OCI-M2 (cell line): Measurements from ENCODE around the gene PTRH1.
"Not testable (repeated sequence)": the region's sequence is repeated elsewhere in the genome, so short reads cannot be mapped to it uniquely, and the experiment has no call there.

Experiments
- DNase-seq: peaks from one replicate; lab custom pipeline; 2025; ENCODE audit not compliant: unreplicated experiment; lab: John Stamatoyannopoulos, UW

PTRH1 gene, protein sequence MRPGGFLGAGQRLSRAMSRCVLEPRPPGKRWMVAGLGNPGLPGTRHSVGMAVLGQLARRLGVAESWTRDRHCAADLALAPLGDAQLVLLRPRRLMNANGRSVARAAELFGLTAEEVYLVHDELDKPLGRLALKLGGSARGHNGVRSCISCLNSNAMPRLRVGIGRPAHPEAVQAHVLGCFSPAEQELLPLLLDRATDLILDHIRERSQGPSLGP

DNA sequence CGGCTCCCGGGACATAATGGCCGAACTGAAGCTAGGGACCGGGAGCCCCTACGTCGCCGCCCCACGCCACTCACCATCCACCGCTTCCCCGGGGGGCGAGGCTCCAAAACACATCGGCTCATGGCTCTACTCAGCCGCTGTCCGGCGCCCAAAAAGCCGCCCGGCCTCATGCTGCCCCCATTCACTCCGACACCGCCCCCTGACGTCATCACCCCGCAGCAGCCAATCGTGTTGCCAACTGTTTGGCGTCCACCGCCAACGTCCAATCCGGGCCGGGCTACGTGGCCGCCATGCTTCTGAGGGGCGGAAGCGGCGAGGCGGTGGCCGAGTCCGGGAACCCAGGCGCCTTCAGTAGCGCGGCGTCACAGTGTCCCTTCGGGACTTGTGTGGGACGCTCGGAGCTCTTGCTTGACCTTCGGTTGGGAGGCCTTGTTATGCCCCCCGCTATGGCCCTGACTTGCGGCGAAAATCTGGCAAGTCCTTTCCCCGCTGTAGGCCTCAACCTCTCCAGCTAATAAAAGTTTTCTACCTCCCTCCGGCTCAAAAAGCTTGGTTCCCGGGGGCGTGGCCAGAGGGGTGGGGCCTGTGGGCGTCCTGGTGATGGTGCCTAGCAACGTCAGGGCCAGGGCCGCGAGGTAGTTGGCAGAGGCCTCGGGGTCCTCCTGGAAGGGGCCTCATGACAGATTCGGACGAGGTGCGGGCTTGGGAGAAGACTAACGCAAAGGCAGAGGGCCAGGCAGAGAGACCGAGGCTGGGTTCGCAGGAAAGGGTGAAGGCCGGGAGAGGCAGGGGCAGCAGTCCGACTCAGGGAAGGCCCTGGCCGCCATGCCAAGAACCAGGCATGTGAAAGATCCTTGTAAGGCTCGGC is at the start of gene PTRH1, which contains the start of gene TTC16:
Gene PTRH1, minus strand, starts transcription at position 194 of the 868 bp plus-strand sequence. Its CDS starts 24 bp downstream, at position 170.
Gene TTC16, plus strand, starts transcription at position 610 of the 868 bp plus-strand sequence. Its CDS starts 67 bp downstream, at position 677.
- DNase-seq, result peak; percentile 29

DNA sequence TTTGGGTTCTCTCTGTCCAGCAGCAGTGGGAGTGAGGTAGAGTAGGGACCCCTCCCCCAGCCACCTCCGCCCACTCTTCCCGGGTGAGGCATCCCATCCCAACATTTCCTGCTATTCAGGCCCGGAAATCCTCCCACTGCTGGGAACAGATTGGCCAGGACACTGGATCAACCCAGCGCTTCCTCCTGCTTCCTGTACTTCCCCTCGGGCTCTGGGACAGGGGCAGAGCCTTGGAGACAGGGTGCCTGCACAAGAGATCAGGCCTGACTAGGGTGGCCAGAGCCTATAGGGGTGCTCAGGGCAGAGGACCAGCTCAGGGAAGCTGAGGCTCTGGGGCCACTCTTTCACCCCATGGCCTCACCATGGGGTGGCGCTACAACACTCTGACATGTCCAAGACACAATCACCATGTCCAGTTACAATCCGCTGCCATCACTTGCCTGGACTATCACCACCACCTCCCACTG is 48.5 kb upstream of the PTRH1 start:
- DNase-seq, result no peak

DNA sequence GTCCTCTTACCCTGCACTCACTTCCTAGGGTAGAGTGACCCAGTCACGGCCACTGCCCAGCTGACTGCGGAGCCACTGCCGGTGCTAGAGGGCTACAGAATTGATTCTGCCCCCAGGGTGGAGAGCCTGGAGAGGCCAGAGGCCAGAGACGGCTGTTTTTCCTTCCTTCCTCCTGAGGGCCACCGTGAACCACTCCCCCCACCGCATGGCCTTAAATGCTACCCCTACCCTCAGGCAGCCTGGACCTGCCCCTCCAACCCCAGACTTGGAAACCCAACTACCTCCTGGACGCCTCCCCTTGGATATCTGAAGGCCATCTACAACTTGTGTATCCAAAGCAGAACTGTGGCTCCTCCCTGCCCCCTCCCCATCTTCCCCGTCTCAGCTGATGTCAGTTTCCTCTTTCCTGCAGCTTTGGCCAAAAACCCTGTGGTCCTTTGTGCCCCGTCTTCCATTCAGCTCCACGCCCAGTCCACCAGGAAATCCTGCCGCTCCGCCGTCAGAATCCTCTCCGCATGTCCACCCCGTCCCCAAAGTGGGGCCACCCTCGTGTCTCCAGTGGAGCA is 46.7 kb upstream of the PTRH1 start:
- no peak for DNase-seq

DNA sequence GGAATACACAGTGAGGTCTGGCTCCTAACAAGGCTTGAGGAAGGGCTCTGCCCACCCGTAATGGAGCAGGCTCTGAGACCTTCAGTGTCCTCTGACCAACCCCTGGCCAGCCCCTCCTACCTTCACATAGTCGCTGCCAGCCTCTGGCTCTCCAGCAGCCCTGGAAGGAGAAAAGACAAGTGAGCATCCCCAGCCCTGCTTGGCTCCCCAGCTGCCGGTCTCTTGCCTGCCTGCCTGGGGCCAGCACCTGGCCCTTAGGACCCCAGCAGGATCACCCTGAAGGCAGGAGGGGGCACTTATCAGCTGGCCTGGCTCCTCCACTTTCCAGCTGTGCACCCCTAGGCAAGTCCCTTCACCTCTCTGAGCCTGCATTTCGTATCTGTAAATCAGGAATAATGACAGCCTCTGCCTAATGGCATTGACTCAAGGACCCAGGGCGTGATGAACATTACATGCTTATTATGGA is 46.1 kb upstream of the PTRH1 start:
- DNase-seq, result no peak

DNA sequence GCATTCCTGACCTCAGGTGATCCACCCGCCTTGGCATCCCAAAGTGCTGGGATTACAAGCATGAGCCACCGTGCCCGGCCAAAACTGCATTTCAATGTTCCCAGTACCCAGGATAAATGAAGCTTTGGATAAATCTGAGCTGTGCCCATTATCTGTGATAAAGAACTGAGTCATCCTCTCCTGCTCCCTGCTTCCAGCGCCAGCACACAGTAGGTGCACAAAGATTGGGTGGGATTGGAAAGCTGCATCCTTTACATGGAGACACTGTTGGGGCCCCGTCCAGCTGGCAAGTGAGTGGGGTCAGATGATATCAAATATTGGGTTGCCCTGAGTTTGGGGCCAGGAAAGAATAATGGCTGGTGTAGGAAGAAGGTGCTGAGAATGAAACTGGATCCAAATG is 45.6 kb upstream of the PTRH1 start:
- no peak for DNase-seq

DNA sequence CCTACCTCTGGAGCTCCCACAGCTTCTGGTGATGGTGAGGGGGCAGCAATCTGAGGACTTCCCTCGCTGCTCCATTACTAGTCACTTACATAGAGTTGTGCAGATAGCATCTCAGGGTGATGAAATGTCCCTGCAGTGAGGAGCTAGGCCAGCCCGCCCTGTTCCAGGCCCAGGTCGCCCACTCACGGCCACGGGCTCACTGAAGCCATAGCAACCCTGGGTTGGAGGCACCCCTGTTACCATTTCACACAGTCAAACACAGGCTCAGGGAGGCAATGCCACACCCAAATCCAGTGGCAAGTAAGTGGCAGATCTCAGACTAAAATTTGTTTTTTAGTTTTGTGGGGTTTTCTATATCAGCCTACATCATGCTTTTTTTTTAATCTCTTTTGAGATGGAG is 43.4 kb upstream of the PTRH1 start:
- no peak for DNase-seq

DNA sequence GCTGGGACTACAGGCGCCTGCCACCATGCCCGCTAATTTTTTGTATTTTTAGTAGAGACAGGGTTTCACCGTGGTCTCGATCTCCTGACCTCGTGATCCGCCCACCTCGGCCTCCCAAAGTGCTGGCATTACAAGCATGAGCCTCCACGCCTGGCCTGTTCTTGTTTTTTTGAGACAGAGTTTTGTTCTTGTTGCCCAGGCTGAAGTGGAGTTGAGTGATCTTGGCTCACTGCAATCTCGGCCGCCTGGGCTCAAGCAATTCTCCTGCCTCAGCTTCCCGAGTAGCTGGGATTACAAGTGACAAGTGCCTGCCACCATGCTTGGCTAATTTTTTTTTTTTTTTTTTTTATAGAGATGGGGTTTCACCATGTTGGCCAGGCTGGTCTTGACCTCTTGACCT is 41.3 kb upstream of the PTRH1 start:
- not testable (repeated sequence) for DNase-seq

DNA sequence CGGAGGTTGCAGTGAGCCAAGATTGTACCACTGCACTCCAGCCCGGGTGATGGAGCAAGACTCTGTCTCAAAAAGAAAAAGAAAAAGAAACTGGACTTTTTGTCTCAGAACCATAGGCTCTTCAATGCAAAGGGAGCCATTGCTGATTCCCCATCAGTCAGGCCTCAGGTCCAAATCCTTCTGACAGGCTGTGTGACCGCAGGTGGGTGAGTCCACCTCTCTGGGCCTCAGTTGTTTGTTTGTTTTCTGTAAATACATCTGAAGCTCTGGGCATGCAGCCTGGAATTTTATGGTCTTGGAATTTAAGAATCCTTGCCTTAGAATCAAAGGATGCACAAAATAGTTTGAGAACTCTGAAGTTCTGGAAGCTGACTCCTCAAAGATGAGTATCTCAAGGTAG is 40.8 kb upstream of the PTRH1 start:
- DNase-seq, result no peak

DNA sequence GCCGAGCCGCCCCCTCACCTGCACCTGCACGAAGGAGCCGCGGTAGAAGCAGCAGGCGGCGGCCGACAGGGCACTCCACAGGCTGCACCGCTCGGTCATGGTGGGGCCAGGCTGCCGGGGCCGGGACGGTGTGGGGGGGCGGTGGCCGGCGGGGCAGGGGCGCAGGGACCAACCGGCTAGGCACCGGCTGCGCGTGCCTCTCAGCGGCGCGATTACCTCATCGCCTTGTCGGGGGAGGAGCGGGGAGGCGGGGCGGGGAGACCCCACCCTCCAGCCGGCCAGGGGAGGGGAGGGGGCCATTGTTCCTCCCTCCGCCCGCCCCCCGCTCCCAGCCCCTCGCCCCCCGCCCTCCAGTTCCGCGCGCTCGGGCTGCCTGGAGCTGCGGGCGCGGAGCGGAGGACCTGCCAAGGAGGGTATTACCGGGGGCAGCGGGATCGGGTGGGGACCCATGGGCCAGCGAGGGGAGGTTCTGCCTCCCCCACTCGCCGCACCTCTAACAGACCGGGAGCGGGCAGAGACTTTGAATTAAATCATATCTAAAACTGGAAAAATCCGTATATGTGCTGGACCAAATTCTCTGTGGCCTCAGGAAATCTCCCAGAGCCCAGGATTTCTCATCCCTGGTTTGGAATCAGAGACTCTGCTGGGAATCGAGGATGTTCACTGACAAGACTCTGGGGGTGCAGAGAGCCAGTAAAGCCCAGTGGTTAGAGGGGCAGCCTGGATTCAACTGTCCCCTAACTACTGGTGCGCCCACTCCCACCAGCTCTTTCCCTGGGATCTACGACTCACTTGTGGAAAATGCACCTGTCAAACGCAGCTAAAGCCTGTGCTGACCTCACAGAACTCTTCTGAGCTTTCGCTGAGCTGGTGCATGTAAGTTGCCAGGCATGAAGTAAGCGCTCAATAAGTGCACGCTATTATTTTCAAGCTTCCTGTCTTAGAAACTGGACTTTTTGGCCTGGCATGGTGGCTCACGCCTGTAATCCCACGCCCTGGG is 39.9 kb upstream of the PTRH1 start:
- DNase-seq, result no peak

DNA sequence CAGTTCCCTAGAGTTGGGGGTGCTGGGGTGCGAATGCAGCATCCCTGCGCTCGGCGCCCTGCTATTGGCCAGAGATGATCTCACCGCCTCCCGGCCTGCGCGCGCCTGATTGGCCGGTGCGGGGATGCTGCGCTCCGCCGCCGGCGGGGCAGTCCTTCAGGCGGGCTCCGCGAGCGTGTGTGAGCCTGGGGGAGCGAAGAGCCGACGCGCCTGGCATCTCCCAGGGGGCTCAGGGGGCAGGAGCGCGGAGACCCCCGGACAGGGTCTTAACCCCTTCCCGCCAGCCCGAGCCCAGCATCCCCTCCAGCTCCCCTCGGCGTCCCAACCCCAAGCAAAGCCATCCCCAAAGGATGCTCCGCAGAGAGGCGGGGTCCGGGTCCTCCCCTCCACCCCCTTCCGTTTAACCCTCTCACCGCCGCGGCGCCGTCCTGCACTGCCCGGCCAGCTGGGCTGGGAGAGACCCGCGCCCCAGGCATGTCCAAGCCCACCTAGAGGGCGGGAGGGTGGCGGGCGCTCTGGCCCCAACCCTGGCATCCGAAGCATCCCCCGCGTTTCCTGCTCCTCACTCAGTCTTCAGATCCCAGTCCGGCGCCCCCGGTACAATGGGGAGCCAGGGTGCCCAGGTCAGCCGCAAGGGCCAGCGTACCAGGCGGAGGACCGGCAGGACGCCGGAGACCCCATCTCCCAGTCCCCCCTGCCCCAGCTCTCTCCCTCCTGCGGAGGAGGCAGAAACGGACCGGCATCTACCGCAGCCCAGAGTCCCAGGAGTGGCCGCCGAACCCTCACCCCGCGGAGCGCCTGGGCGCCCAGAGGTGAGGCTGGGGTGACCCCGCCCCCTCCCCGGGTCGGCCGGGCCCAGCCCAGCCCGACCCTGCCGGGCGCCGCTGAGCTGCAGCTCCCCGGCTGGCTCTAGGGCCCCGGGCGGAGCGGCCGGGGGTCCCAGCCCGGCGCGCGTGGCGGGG is 38.9 kb upstream of the PTRH1 start:
- DNase-seq, result no peak

DNA sequence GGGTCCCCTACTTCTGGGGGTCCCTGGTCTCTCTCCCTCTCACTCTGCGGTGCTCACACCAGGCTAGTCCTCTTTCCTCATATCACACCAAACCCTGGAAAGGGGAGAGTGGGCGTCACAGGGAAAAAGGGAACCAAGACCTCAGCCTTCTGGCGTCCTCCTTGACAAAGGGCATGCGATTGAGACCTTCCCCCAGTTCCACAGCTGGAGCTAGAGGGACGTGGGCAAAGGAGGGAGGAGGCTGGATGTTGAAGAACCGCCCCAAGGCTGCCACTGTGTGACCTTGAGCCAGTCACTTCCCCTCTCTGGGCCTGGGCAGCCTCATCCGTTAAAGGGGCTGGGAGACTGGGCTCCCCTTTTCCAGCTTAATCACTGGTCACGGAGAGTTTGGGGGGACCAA is 38.2 kb upstream of the PTRH1 start:
- DNase-seq, result no peak

DNA sequence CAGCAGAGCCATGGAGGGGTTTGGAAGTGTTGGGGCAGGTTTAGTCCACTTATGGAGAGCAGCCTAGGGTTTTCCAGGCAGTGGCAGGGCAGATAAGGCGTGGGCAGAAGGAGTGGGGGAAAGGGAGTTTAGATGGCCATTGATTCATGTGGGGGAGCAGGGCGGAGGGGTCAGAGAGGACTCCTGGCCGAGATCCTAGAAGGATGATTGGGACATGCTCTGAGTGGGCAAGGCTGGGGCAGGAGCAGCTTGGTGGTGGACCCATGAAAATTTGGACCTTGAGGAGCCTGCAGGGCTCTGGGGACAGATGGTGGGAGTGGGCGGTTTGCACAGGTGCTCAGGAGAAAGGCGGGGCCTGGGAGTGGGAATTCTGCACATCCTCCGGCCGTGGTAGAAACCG is 37.7 kb upstream of the PTRH1 start:
- no peak for DNase-seq

DNA sequence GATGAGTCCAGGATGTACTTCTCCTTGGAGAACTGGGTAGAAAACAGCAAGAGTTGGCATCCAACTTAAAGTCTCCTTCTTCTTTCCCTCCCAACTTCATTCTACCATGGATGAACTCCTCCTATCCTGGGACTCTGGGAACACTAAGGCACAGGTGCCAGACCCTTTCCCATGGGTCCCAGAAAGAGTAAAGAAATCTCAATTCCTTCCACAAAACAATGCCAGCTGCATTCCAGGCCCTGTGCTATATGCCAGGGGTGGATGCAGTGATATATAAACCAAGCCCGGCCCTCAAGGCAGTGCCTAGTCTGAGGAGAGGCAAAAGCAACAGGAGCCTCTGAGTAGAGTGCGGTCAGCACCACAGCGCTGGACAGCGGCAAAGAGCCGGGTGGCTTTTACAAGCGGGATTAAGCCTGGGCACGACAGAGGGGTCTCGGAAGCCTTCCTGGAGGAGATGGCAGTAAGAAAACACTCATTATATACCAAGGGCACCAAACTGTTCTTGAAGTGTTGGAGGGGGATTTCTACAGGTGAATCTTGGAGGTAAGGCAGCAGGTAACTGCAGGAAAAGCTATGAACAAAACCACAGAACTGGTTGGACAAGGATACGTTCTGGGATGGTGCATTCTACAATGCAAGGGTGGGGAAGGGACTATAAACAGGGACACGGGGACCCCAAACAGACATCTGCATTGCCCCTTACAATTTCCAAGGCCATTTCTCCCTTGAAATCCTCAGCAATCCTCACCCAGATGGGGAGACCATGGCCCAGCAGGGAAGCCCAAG is 36.0 kb upstream of the PTRH1 start:
- no peak for DNase-seq

DNA sequence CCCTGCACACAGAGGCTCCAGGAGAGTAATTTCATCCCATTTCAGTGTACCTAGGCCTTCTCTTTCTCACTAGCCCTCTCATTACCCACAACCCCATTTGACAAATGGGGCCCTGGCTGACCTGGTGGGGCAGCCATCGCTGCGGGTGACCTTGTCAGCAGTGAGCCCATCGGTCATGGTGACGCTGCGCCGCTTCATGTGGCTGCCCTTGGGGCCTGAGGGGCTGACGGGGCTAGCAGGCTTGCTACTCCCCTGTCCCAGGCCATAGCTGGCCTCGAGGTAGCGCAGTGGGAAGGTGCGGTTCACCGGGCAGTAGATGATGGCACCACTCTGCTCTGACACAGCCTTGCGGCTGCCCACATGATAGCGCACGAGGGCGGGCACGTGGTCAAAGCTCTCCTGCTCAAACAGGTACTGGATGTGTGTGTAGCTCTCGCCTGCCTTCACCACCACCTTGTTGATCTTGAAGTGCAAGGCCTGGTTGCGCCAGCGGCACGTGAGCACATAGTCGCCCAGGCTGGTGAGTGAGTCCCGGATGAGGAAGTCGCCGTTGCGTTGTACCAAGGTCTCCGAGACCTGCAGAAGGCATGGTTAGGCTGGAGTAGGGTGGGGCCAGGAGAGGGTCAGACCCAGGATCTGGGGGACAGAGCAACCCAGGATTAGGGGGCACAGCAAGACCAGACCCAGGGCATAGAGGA is 33.8 kb upstream of the PTRH1 start:
- no peak for DNase-seq

DNA sequence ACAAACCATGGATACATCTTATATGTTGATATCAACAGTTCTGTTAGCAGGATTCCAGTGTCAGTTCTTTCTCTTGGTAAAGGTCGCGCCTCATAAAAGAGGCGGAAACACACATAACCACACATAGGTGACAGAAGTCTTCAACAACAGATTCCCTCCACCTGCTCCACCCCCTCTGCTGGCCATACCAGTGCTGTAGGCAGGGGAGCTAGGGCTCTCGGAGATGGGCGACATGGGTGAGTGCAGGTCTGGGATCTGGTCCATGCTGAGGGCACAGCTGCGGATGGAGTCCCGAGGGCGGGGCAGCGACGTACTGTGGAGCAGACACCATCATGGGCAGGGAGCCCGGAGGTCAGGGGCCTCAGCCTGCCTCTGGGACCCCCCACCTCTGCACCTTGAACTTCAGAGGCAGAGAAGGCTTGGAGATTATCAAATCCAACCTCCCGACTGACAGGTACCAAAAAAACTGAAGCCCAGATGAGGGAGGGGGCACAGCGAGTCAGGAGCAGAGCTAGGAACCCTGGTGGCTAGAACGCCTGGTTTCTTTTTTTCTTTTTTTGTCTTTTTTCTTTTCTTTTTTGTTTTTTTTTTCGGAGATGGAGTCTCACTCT is 31.6 kb upstream of the PTRH1 start:
- DNase-seq, result no peak

DNA sequence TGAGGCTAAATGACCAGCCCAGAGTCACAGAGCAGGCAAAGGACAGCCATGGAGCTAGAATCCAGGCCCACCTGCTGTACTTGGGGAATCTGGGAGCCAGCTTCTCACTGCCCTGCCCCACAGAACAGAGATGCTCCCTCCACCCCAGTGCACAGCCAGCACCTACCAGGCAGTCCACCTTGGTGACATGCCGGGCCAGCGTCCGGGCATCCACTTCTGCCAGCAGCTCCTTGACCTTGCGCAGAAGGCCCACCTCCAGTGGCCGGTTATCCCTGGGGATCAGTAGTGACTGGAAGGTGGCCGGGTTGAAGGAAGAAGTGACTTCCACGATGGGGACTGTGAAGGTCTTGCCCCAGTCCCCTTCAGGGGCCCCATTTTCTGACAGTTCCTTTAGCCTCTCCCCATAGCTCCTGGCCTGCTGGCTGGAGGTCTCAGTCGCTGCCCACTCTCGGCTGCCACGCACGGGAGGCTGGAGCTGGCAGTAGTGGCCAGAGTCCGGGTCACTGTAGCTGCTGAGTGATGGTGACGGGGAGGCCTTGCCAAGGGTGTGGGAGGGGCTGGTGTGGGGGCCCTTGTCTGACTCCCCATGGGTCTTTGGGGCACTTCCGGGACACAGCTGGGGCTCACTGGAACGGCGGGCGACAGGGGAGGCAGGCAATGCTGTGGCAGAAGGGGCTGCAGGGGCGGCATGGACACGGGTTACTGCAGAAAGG is 29.1 kb upstream of the PTRH1 start:
- no peak for DNase-seq
